Astrocyte (in vitro differentiated cells and primary cell): ENCODE data around the gene GLS. TPM values are rescaled to one million over a fixed set of nuclear protein-coding genes. Genes with fewer than 3 reads are reported as not detected.

Experiments used
- DNase-seq: peaks from one replicate; pipeline ENCODE4 v3.0.0-alpha.2; 2010; ENCODE audit warnings: low read depth
- FAIRE-seq: peaks from 2 replicates; lab custom pipeline; 2011; peaks lifted over from hg19 to GRCh38; lab: Jason Lieb, UNC
- H2AFZ ChIP-seq: 2 replicates; pipeline ENCODE4 v1.6.0; 2012; ENCODE audit warnings: low read depth, low read length, inconsistent platforms
- H3K27ac ChIP-seq: 2 replicates; pipeline ENCODE4 v1.5.1; 2011; ENCODE audit warnings: low read depth, low read length, inconsistent platforms
- H3K27me3 ChIP-seq: 2 replicates; pipeline ENCODE4 v1.6.0; 2011; ENCODE audit warnings: low read length, inconsistent platforms; ENCODE audit not compliant: insufficient read depth
- H3K36me3 ChIP-seq: 2 replicates; pipeline ENCODE4 v1.5.1; 2011; ENCODE audit warnings: low read length, inconsistent platforms; ENCODE audit not compliant: insufficient read depth
- H3K4me1 ChIP-seq: 2 replicates; pipeline ENCODE4 v1.5.1; 2011; ENCODE audit warnings: low read length, inconsistent platforms; ENCODE audit not compliant: insufficient read depth
- H3K4me2 ChIP-seq: 2 replicates; pipeline ENCODE4 v1.6.0; 2012; ENCODE audit warnings: low read length, inconsistent platforms
- H3K4me3 ChIP-seq: 2 replicates; pipeline ENCODE4 v1.5.1; 2011; ENCODE audit warnings: low read depth, mild to moderate bottlenecking, low read length, inconsistent platforms; ENCODE audit not compliant: insufficient read depth
- H3K79me2 ChIP-seq: 2 replicates; pipeline ENCODE4 v1.6.0; 2012; ENCODE audit warnings: mild to moderate bottlenecking, low read length, inconsistent platforms; ENCODE audit not compliant: insufficient read depth
- H3K9ac ChIP-seq: 2 replicates; pipeline ENCODE4 v1.6.0; 2012; ENCODE audit warnings: mild to moderate bottlenecking, low read length, inconsistent platforms
- H3K9me3 ChIP-seq: 2 replicates; pipeline ENCODE4 v1.5.1; 2012; ENCODE audit warnings: low read depth, mild to moderate bottlenecking, low read length, inconsistent platforms; ENCODE audit not compliant: insufficient read depth
- H4K20me1 ChIP-seq: 2 replicates; pipeline ENCODE4 v1.6.0; 2012; ENCODE audit warnings: low read length, inconsistent platforms; ENCODE audit not compliant: insufficient read depth
- H3K27ac Mint-ChIP-seq: one replicate; pipeline ENCODE4 v1.8.0; 2021; ENCODE audit warnings: mild to moderate bottlenecking, mixed read lengths; ENCODE audit not compliant: unreplicated experiment
- H3K27me3 Mint-ChIP-seq: one replicate; pipeline ENCODE4 v1.8.0; 2021; ENCODE audit warnings: low read depth, mixed read lengths; ENCODE audit not compliant: unreplicated experiment
- H3K36me3 Mint-ChIP-seq: one replicate; pipeline ENCODE4 v1.8.0; 2021; ENCODE audit warnings: low read depth, mixed read lengths; ENCODE audit not compliant: unreplicated experiment
- H3K4me1 Mint-ChIP-seq: one replicate; pipeline ENCODE4 v1.8.0; 2021; ENCODE audit warnings: low read depth, mixed read lengths; ENCODE audit not compliant: unreplicated experiment
- H3K4me3 Mint-ChIP-seq: one replicate; pipeline ENCODE4 v1.8.0; 2021; ENCODE audit warnings: mild to moderate bottlenecking, moderate library complexity, mixed read lengths; ENCODE audit not compliant: unreplicated experiment
- H3K9me3 Mint-ChIP-seq: one replicate; pipeline ENCODE4 v1.8.0; 2021; ENCODE audit warnings: mild to moderate bottlenecking, mixed read lengths; ENCODE audit not compliant: unreplicated experiment
- CTCF ChIP-seq: IDR thresholded peaks from 2 replicates; pipeline ENCODE4 v1.5.1; 2011; ENCODE audit warnings: low read depth, mild to moderate bottlenecking, inconsistent platforms, low read length, moderate library complexity; ENCODE audit not compliant: insufficient read depth
- EZH2 ChIP-seq: IDR thresholded peaks from 2 replicates; pipeline ENCODE4 v1.6.1; 2012; ENCODE audit warnings: mild to moderate bottlenecking, low read length, inconsistent platforms; ENCODE audit not compliant: insufficient read depth
- total RNA-seq: library from RNA; stranded (reverse); gene quantifications from 2 replicates; pipeline ENCODE4 v1.2.1, GENCODE V29; 2021

Gene GLS
- total RNA-seq, 1 donor from 2014 or later: 189 TPM

GRCh38 chr2:190908532-190908931 lies 27.9 kb downstream of the GLS start:
- no peak overlapping the region for H2AFZ ChIP-seq
- peaks cover 27% of the 10 kb centered on the region for H3K36me3 ChIP-seq
- no peak overlapping the region for H3K9ac ChIP-seq
- H3K9me3 ChIP-seq: no peaks in the 10 kb centered on the region
- peaks cover 17% of the 10 kb centered on the region for H3K4me1 ChIP-seq
- H3K36me3 Mint-ChIP-seq: peaks cover 8% of the 10 kb centered on the region
- H4K20me1 ChIP-seq: no peaks in the 10 kb centered on the region
- DNase-seq (no peak), FAIRE-seq (no peak)
- no peak overlapping the region for H3K4me2 ChIP-seq
- no peaks in the 10 kb centered on the region for H3K27me3 ChIP-seq
- H3K4me3 Mint-ChIP-seq: no peak overlapping the region
- no peaks in the 10 kb centered on the region for H3K9me3 Mint-ChIP-seq
- H3K27me3 Mint-ChIP-seq: no peaks in the 10 kb centered on the region
- H3K79me2 ChIP-seq: peaks cover 29% of the 10 kb centered on the region
- H3K4me3 ChIP-seq: no peak overlapping the region
- TF ChIP-seq CTCF: no peak
- TF ChIP-seq EZH2: no peak
- no peak overlapping the region for H3K27ac Mint-ChIP-seq
- H3K4me1 Mint-ChIP-seq: peaks cover 28% of the 10 kb centered on the region
- H3K27ac ChIP-seq: no peak overlapping the region

- H3K36me3 ChIP-seq: peaks cover 20% of the 10 kb centered on the region
- H4K20me1 ChIP-seq: no peaks in the 10 kb centered on the region
- Mint-ChIP-seq H3K27me3 (no peaks in the 10 kb centered on the region), H3K36me3 (peaks cover 9% of the 10 kb centered on the region), H3K4me1 (peaks cover 25% of the 10 kb centered on the region), H3K27ac (no peak overlapping the region), H3K4me3 (no peak overlapping the region), H3K9me3 (no peaks in the 10 kb centered on the region)
- peak overlapping the region; percentile 40 for H3K27ac ChIP-seq
- TF ChIP-seq EZH2: no peak
- TF ChIP-seq CTCF: no peak
- no peaks in the 10 kb centered on the region for H3K27me3 ChIP-seq
- H2AFZ ChIP-seq: no peak overlapping the region
- H3K4me2 ChIP-seq: no peak overlapping the region
- H3K4me3 ChIP-seq: no peak overlapping the region
- H3K79me2 ChIP-seq: peaks cover 36% of the 10 kb centered on the region
- H3K9me3 ChIP-seq: no peaks in the 10 kb centered on the region
- FAIRE-seq (no peak), DNase-seq (no peak)
- peaks cover 8% of the 10 kb centered on the region for H3K4me1 ChIP-seq
- H3K9ac ChIP-seq: no peak overlapping the region
Measured at GRCh38 chr2:190909680-190910079, 29.1 kb downstream of the GLS start.

- Histone ChIP-seq H3K9ac (no peak overlapping the region), H3K4me2 (peak overlapping the region; percentile 37)
- peak overlapping the region; percentile 62 for H3K27ac Mint-ChIP-seq
Measured at GRCh38 chr2:190910341-190911136, 29.9 kb downstream of the GLS start.

More at GRCh38 chr2:190910341-190911136, 29.9 kb downstream of the GLS start:
- H4K20me1 ChIP-seq: no peaks in the 10 kb centered on the region
- no peak overlapping the region for H3K4me3 Mint-ChIP-seq
- DNase-seq (peak; percentile 50), FAIRE-seq (no peak)
- H3K27me3 ChIP-seq: no peaks in the 10 kb centered on the region
- peaks cover 33% of the 10 kb centered on the region for H3K79me2 ChIP-seq
- H3K36me3 Mint-ChIP-seq: peaks cover 8% of the 10 kb centered on the region
- H3K4me1 Mint-ChIP-seq: peaks cover 25% of the 10 kb centered on the region
- TF ChIP-seq EZH2 (no peak), CTCF (no peak)
- H3K9me3 Mint-ChIP-seq: no peaks in the 10 kb centered on the region
- H3K9me3 ChIP-seq: no peaks in the 10 kb centered on the region
- no peak overlapping the region for H3K4me3 ChIP-seq
- H2AFZ ChIP-seq: no peak overlapping the region
- H3K27me3 Mint-ChIP-seq: no peaks in the 10 kb centered on the region
- peak overlapping the region; percentile 45 for H3K27ac ChIP-seq
- peaks cover 17% of the 10 kb centered on the region for H3K36me3 ChIP-seq
- H3K4me1 ChIP-seq: peaks cover 8% of the 10 kb centered on the region
